Fibroblast of pulmonary artery (primary cell): Measurements from ENCODE around the gene RPL4.
"Not testable (repeated sequence)": the region's sequence is repeated elsewhere in the genome, so short reads cannot be mapped to it uniquely, and the experiment has no call there.

Experiments
- DNase-seq: peaks from one replicate; pipeline ENCODE4 v3.0.0-alpha.2; 2010; ENCODE audit warnings: low read depth
- H3K4me3 ChIP-seq: replicated peaks from 2 replicates; pipeline ENCODE4 v1.5.1; 2011; ENCODE audit warnings: low read depth, mild to moderate bottlenecking, control low read depth, low read length, moderate library complexity
- TF ChIP-seq, protein P1 (sequence below): IDR thresholded peaks from 2 replicates; pipeline ENCODE4 v1.5.1; 2011; ENCODE audit warnings: mild to moderate bottlenecking, control low read depth, low read length, inconsistent platforms; ENCODE audit errors: missing control alignments

Gene RPL4

DNA sequence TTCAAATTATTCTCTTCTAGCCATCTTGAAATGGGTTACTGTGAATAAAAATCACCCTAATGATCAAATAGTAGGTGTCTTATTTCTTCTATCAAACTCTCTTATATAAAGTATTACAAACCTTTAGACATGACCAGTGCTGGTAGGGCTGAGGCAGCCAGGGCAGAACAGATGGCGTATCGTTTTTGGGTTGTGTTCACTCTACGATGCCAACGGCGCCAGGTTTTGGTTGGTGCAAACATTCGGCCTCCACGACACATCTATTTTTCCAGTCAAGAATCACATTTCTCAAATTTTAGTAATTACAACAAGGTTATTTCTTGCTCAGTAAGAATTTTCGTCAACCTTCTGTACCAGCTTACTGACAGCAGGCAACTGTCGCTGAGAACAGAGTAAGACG is 2.2 kb downstream of the RPL4 start:
- peak overlapping the region; percentile 88 for H3K4me3 ChIP-seq
- TF ChIP-seq, protein P1, sequence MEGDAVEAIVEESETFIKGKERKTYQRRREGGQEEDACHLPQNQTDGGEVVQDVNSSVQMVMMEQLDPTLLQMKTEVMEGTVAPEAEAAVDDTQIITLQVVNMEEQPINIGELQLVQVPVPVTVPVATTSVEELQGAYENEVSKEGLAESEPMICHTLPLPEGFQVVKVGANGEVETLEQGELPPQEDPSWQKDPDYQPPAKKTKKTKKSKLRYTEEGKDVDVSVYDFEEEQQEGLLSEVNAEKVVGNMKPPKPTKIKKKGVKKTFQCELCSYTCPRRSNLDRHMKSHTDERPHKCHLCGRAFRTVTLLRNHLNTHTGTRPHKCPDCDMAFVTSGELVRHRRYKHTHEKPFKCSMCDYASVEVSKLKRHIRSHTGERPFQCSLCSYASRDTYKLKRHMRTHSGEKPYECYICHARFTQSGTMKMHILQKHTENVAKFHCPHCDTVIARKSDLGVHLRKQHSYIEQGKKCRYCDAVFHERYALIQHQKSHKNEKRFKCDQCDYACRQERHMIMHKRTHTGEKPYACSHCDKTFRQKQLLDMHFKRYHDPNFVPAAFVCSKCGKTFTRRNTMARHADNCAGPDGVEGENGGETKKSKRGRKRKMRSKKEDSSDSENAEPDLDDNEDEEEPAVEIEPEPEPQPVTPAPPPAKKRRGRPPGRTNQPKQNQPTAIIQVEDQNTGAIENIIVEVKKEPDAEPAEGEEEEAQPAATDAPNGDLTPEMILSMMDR: no peak
- DNase-seq: no peak

DNA sequence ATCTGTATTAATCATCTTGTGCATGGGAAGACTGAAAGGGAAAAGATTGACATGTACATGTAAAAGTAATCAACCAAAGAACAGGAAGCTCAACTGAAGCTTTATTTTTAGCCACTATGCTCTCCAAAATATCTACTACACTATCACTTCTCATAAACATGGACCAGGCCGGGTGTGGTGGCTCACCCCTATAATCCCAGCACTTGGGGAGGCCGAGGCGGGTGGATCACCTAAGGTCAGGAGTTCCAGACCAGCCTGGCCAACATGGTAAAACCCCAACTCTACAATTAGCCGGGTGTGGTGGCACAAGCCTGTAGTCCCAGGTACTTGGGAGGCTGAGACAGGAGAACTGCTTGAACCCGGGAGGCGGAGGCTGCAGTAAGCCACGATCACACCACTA is 4.3 kb downstream of the RPL4 start:
- H3K4me3 ChIP-seq, DNase-seq: not testable (repeated sequence)

DNA sequence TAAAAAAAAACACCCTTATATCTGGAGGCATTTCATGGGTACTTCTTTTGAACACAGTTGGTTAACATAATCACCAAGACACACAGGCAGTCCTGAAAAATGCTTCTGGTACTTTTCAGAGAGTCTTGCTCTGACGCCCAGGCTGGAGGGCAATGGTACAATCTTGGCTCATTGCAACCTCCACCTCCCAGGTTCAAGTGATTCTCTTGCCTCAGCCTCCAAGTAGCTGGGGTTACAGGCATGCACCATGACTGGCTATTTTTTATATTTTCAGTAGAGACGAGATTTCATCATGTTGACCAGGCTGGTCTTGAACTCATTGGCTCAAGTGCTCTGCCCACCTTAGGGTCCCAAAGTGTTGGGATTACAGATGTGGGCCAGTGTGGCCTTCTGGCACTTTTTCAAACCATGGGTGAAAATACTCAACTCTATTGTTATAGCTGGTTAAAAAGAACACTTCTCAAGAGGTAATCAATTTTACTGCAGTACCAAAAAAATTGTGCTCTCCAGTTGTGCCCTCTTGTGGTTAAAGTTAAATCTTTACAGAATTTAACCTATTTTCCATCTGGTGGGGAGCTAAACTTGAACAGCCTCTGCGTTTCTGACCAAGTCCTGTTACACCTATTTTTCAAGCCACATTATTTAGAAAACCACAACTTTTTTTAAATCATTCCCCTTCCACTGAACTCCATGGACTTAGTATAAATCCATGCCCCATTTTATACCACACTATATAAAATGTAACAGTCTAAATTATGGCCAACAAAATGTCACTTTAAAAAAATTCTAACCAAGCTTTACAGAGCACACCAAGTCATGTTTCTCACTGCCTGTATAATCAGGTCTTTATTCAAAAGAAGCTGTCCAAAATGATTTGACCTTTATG is 5.9 kb downstream of the RPL4 start:
- TF ChIP-seq, protein P1: peak; percentile 37
- no peak overlapping the region for H3K4me3 ChIP-seq
- DNase-seq: peak; percentile 69

DNA sequence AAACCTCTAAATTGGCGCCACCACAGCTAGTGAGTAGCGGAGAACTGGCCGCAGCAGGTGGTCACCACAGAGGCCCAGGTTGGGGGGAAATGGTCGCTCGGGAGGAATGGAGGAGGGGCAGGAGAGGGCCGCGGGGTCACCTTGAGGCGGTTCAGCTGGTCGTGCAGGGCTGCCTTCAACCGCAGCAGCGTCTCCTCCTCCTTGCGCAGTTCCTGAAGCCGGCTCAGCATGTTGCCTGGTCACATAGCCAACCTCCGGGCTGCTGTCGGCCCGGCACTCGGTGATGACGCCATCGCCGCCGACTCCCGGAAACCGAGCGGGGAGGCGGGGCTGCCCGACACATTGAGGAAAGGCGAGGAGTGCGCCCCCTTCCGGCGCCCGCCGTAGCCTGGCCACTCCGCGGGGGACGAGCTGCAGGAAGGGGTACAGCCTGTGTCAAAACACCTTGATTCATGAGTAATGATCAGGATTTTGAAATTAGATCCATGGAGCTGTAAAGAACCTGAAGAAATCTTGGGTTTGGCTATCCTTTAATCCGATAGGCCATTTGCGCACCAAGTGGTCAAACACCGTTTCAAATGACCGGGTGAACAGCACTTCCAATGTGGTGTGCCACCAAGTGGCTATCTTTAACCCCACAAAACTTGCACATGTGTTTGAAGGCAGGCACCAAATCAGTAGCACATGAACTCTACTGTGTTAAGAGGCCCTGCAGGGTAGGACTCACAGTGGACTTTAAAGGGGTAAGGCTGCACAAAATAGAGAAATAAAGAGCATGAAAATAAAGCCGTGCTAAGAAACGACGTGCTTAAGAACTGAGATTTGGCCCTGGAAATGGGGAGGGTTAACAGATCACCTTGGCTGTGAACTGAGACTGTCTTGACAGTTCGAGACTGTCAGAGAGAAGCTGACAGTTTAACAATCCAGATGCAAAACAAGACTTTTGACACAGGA is 6.9 kb downstream of the RPL4 start, which contains the start of gene SNAPC5:
TSS of gene SNAPC5 (minus strand) at position 261 of the 954 bp plus-strand sequence. CDS start at position 230, 31 bp downstream.
- H3K4me3 ChIP-seq: peak within 1 kb of the TSS; percentile 61
- DNase-seq: peak; percentile 94
- TF ChIP-seq, protein P1: peak; percentile 86

DNA sequence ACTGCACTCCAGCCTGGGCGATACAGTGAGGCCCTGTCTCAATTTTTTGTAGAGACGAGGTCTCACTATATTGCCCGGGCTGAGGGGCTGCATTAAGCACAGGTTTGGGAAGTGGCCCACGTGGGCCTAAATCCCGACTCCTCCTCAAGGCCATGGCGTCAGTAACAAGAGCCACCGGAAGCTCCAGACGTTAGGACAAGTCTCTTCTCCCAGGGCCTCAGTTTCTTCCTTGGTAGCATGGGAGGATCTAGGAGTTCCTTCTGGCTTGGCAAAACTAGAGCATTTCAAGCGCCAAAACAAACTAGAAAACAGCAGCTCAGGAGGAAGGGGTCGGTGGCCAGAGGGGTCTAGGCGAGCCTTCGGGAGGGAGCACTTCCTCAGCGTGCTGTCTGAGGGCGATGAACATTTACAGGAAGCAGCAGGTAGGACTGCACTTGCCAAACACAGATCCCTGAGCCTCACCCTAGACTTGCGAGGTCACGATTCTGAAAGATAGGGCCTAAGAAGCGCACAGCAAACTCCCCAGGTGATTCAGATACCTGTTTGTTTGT is 7.6 kb downstream of the RPL4 start:
- peak overlapping the region; percentile 61 for H3K4me3 ChIP-seq
- DNase-seq: no peak
- TF ChIP-seq, protein P1: no peak

GRCh38 chr15:66494262-66494661 is 10.4 kb downstream of the RPL4 start:
- no peak overlapping the region for H3K4me3 ChIP-seq
- TF ChIP-seq, protein P1: no peak
- DNase-seq: no peak

DNA sequence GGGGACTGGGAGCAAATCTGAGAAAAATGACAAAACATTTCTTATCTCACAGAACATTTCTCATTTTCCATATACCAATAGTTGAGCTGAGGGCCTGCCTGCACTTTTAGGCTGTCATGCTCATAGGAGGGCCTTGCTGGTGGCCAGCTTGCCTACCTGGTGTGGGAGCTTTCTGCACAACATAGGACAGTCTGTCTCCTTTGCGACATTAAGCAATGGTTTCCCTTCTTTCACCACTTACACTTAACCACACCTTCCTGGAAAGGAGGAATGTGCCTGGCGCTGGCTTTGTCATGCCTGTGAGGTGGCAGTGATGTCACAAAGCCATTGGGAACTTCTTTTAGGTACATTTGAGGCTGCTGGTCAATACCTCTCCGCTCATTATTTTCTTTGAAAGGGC is 12.8 kb downstream of the RPL4 start:
- no peak for DNase-seq
- TF ChIP-seq, protein P1: no peak
- no peak overlapping the region for H3K4me3 ChIP-seq
